GM18861 (cell line): ENCODE results near the gene PCDHA5.

Source experiments
- ATAC-seq: cut with Tn5 transposase; IDR thresholded peaks from one replicate; pipeline ENCODE4 v1.9.1; 2021; ENCODE audit not compliant: unreplicated experiment

PCDHA5 gene

GRCh38 chr5:140857987-140858240, 36.5 kb downstream of the PCDHA5 start:
- no peak for ATAC-seq

- ATAC-seq, result no peak
These were observed 41.3 kb downstream of the PCDHA5 start for GRCh38 chr5:140862441-140863295.

- no peak for ATAC-seq
These were observed 47.5 kb downstream of the PCDHA5 start, which contains the start of gene PCDHA11 for GRCh38 chr5:140868721-140869554. Gene PCDHA11 (plus strand): TSS chr5:140868957. CDS start chr5:140869104, 147 bp downstream.

- no peak for ATAC-seq
These were observed 48.1 kb downstream of the PCDHA5 start for GRCh38 chr5:140869555-140869886.

GRCh38 chr5:140870221-140871201, 49.1 kb downstream of the PCDHA5 start:
- ATAC-seq, result no peak
